KMS-11 (cell line): ENCODE results near the gene PPM1J.

ENCODE experiments used
- H2AFZ ChIP-seq: fragments of 200-600 bp; sonication (generic); 2 replicates; pipeline ENCODE4 v1.6.1; 2016; ENCODE audit warnings: antibody characterized with exemption, mixed run types, low read depth
- H3K27ac ChIP-seq: fragments of 200-600 bp; sonication (generic); 2 replicates; pipeline ENCODE4 v1.6.1; 2016; ENCODE audit warnings: mild to moderate bottlenecking, mixed run types
- H3K27me3 ChIP-seq: fragments of 200-600 bp; sonication (generic); 2 replicates; pipeline ENCODE4 v1.6.1; 2017; ENCODE audit warnings: mild to moderate bottlenecking, low read depth, mixed run types, moderate library complexity; ENCODE audit not compliant: insufficient read depth
- H3K36me3 ChIP-seq: fragments of 200-600 bp; sonication (generic); 2 replicates; pipeline ENCODE4 v1.6.1; 2017; ENCODE audit warnings: mild to moderate bottlenecking, mixed run types; ENCODE audit not compliant: insufficient read depth
- H3K4me1 ChIP-seq: fragments of 200-600 bp; sonication (generic); 2 replicates; pipeline ENCODE4 v1.6.1; 2016; ENCODE audit warnings: mild to moderate bottlenecking, low read depth, mixed run types; ENCODE audit not compliant: poor library complexity, severe bottlenecking
- H3K4me2 ChIP-seq: fragments of 200-600 bp; sonication (generic); 2 replicates; pipeline ENCODE4 v1.7.0; 2016; ENCODE audit warnings: mild to moderate bottlenecking, mixed run types
- H3K4me3 ChIP-seq: fragments of 200-600 bp; sonication (generic); IDR thresholded peaks from 2 replicates; pipeline ENCODE4 v1.6.1; 2017; ENCODE audit warnings: low read depth, low read length, mixed read lengths; ENCODE audit not compliant: insufficient read depth
- H3K79me2 ChIP-seq: fragments of 200-600 bp; sonication (generic); 2 replicates; pipeline ENCODE4 v1.6.1; 2016; ENCODE audit warnings: low read depth, mixed run types; ENCODE audit not compliant: insufficient read depth
- H3K9ac ChIP-seq: fragments of 200-600 bp; sonication (generic); 2 replicates; pipeline ENCODE4 v1.6.1; 2016; ENCODE audit warnings: mild to moderate bottlenecking, mixed run types
- H4K20me1 ChIP-seq: fragments of 200-600 bp; sonication (generic); 2 replicates; pipeline ENCODE4 v1.6.1; 2016; ENCODE audit warnings: mild to moderate bottlenecking, mixed run types; ENCODE audit not compliant: insufficient read depth
- TF ChIP-seq, protein P1 (sequence below): fragments of 200-600 bp; sonication (generic); conservative IDR thresholded peaks from 2 replicates; pipeline ENCODE4 v1.6.1; 2017; ENCODE audit warnings: low read depth, mild to moderate bottlenecking, antibody characterized with exemption, low read length, moderate library complexity, mixed read lengths

PPM1J gene

GRCh38 chr1:112712191-112712590 is 2.9 kb downstream of the PPM1J start:
- H2AFZ ChIP-seq: no peak overlapping the region
- no peaks in the 10 kb centered on the region for H3K79me2 ChIP-seq
- H3K4me1 ChIP-seq: no peaks in the 10 kb centered on the region
- no peak overlapping the region for H3K4me2 ChIP-seq
- no peaks in the 10 kb centered on the region for H3K36me3 ChIP-seq
- H3K4me3 ChIP-seq: no peak overlapping the region
- TF ChIP-seq, protein P1, sequence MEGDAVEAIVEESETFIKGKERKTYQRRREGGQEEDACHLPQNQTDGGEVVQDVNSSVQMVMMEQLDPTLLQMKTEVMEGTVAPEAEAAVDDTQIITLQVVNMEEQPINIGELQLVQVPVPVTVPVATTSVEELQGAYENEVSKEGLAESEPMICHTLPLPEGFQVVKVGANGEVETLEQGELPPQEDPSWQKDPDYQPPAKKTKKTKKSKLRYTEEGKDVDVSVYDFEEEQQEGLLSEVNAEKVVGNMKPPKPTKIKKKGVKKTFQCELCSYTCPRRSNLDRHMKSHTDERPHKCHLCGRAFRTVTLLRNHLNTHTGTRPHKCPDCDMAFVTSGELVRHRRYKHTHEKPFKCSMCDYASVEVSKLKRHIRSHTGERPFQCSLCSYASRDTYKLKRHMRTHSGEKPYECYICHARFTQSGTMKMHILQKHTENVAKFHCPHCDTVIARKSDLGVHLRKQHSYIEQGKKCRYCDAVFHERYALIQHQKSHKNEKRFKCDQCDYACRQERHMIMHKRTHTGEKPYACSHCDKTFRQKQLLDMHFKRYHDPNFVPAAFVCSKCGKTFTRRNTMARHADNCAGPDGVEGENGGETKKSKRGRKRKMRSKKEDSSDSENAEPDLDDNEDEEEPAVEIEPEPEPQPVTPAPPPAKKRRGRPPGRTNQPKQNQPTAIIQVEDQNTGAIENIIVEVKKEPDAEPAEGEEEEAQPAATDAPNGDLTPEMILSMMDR: no peak
- no peak overlapping the region for H3K9ac ChIP-seq
- H3K27me3 ChIP-seq: peaks cover 3% of the 10 kb centered on the region; the same call in 1 of the 2 replicates
- H4K20me1 ChIP-seq: no peaks in the 10 kb centered on the region
- H3K27ac ChIP-seq: no peak overlapping the region

GRCh38 chr1:112711670-112712069 is 3.5 kb downstream of the PPM1J start:
- H3K27me3 ChIP-seq: peaks cover 3% of the 10 kb centered on the region; the same call in 1 of the 2 replicates

DNA sequence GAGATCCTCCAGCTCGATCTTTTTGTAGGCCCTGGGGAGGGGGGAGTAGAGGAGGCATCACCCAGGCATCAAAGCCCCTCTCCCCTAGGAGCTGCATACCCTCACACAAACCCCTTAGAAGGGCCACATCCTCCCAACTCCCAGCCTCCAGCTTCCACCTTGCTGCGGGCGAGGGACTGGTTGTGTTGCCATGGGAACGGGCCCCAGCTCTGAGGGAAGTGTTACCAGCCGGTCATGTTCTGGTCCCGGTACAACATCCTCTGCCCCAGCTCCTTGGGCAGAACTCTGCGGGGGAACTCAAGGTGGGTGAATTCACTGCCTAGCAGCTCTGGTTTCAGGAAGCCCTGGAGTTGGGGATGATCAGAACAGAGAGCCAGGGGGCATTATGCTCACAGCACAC is 4.1 kb downstream of the PPM1J start:
- no peak overlapping the region for H3K4me3 ChIP-seq
- H4K20me1 ChIP-seq: no peaks in the 10 kb centered on the region
- TF ChIP-seq, protein P1: no peak
- H3K27ac ChIP-seq: no peak overlapping the region
- no peaks in the 10 kb centered on the region for H3K79me2 ChIP-seq
- H3K4me2 ChIP-seq: no peak overlapping the region
- no peaks in the 10 kb centered on the region for H3K36me3 ChIP-seq
- H3K4me1 ChIP-seq: no peaks in the 10 kb centered on the region
- H3K27me3 ChIP-seq: peaks cover 3% of the 10 kb centered on the region; the same call in 1 of the 2 replicates
- H2AFZ ChIP-seq: no peak overlapping the region
- H3K9ac ChIP-seq: no peak overlapping the region

More at GRCh38 chr1:112711670-112712069, 3.5 kb downstream of the PPM1J start:
- H3K27ac ChIP-seq: no peak overlapping the region
- no peaks in the 10 kb centered on the region for H3K4me1 ChIP-seq
- TF ChIP-seq, protein P1: no peak
- H2AFZ ChIP-seq: no peak overlapping the region
- no peak overlapping the region for H3K9ac ChIP-seq
- H3K36me3 ChIP-seq: no peaks in the 10 kb centered on the region
- H4K20me1 ChIP-seq: no peaks in the 10 kb centered on the region
- H3K4me3 ChIP-seq: no peak overlapping the region
- H3K4me2 ChIP-seq: no peak overlapping the region
- H3K79me2 ChIP-seq: no peaks in the 10 kb centered on the region

- Histone ChIP-seq H3K4me1 (no peaks in the 10 kb centered on the region), H2AFZ (no peak overlapping the region), H3K36me3 (no peaks in the 10 kb centered on the region), H3K79me2 (0 out of 2 replicates have a peak, but pooled peaks cover 2% of the 10 kb centered on the region), H3K27ac (no peak overlapping the region), H3K4me2 (no peak overlapping the region), H3K27me3 (peaks cover 3% of the 10 kb centered on the region; the same call in 1 of the 2 replicates), H4K20me1 (no peaks in the 10 kb centered on the region), H3K4me3 (no peak overlapping the region), H3K9ac (no peak overlapping the region)
- TF ChIP-seq, protein P1: no peak
Observed at GRCh38 chr1:112710586-112710985, 4.5 kb downstream of the PPM1J start.
